MCF 10A (cell line): ENCODE results near the gene SLC7A1. TPM values are rescaled to one million over a fixed set of nuclear protein-coding genes. Genes with fewer than 3 reads are reported as not detected.
A peak's percentile ranks its signal among the peaks of the same experiment; 100 is the strongest.

Source experiments
- BruUV-seq: library from RNA; stranded (reverse); fragments of 400-500 nt; replicated peaks from 2 replicates; lab custom pipeline; 2021; lab: Mats Ljungman, UMichigan
- CTCF ChIA-PET: fragments of 300-600 bp; sonication (Branson Sonifier 250); formaldehyde crosslinking; extraction: SDS; loops from one replicate; lab custom pipeline; 2021; ENCODE audit warnings: antibody characterized with exemption, inconsistent platforms; lab: Yijun Ruan, JAX
- POLR2A ChIA-PET: fragments of 300-600, 350-650 bp; sonication (Branson Sonifier 250); formaldehyde crosslinking; extraction: SDS; loops from one replicate; lab custom pipeline; 2020; ENCODE audit warnings: antibody characterized with exemption, inconsistent platforms; lab: Yijun Ruan, JAX
- DNase-seq: peaks from one replicate; pipeline ENCODE4 v3.0.0-alpha.2; 2018; ENCODE audit not compliant: unreplicated experiment
- H3K27ac Mint-ChIP-seq: one replicate; pipeline ENCODE4 v1.8.0; 2022; ENCODE audit warnings: mild to moderate bottlenecking, low read depth, mixed read lengths; ENCODE audit not compliant: unreplicated experiment
- H3K27me3 Mint-ChIP-seq: one replicate; pipeline ENCODE4 v1.8.0; 2022; ENCODE audit warnings: mixed read lengths; ENCODE audit not compliant: insufficient read depth, unreplicated experiment
- H3K36me3 Mint-ChIP-seq: one replicate; pipeline ENCODE4 v1.8.0; 2022; ENCODE audit warnings: mild to moderate bottlenecking, moderate library complexity, mixed read lengths; ENCODE audit not compliant: insufficient read depth, unreplicated experiment
- H3K4me1 Mint-ChIP-seq: one replicate; pipeline ENCODE4 v1.8.0; 2022; ENCODE audit warnings: mixed read lengths; ENCODE audit not compliant: insufficient read depth, unreplicated experiment
- H3K4me3 Mint-ChIP-seq: one replicate; pipeline ENCODE4 v1.8.0; 2022; ENCODE audit warnings: mild to moderate bottlenecking, moderate library complexity, mixed read lengths; ENCODE audit not compliant: unreplicated experiment
- H3K9me3 Mint-ChIP-seq: one replicate; pipeline ENCODE4 v1.8.0; 2022; ENCODE audit warnings: mixed read lengths; ENCODE audit not compliant: unreplicated experiment
- intact Hi-C: fragments of 100-400 bp; cut with micrococcal nuclease; formaldehyde crosslinking; loops from 2 replicates; pipeline ENCODE4 v1.14.1; 2022
- total RNA-seq: library from RNA; stranded (reverse); gene quantifications from 2 replicates; pipeline ENCODE4 v1.2.3, GENCODE V29; 2022
- TF ChIP-seq, protein P1 (sequence below): fragments of 200-600 bp; IDR thresholded peaks from one replicate; pipeline ENCODE4 v1.8.0; 2022; ENCODE audit warnings: antibody characterized with exemption, mild to moderate bottlenecking; ENCODE audit not compliant: unreplicated experiment

The SLC7A1 gene
- total RNA-seq, 1 experiment from 2014 or later, result 194 TPM

DNA sequence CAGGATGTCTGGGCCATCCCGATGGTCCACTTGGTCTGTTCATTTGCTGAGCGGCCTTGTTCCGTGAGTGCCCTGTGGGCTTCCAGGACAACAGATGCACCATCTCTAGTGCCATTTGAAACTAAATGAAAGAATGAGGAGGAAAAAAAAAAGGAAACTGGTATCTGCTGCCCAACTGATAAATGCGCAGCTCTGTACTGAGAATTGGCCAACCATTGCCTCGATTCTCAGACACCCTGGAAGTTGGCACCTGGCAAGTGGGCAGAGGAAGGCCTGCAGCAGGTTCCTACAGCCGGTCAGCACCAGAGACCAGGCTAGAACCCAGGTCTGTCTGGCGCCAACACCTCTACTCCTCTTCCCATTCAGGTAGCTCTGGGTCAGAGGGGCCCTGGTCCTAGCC lies 18.9 kb downstream of the SLC7A1 start:
- TF ChIP-seq, protein P1, sequence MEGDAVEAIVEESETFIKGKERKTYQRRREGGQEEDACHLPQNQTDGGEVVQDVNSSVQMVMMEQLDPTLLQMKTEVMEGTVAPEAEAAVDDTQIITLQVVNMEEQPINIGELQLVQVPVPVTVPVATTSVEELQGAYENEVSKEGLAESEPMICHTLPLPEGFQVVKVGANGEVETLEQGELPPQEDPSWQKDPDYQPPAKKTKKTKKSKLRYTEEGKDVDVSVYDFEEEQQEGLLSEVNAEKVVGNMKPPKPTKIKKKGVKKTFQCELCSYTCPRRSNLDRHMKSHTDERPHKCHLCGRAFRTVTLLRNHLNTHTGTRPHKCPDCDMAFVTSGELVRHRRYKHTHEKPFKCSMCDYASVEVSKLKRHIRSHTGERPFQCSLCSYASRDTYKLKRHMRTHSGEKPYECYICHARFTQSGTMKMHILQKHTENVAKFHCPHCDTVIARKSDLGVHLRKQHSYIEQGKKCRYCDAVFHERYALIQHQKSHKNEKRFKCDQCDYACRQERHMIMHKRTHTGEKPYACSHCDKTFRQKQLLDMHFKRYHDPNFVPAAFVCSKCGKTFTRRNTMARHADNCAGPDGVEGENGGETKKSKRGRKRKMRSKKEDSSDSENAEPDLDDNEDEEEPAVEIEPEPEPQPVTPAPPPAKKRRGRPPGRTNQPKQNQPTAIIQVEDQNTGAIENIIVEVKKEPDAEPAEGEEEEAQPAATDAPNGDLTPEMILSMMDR, result no peak
- H3K4me1 Mint-ChIP-seq, result peaks cover 17% of the 10 kb centered on the region
- no peaks in the 10 kb centered on the region for H3K9me3 Mint-ChIP-seq
- no TSS peak for BruUV-seq
- CTCF ChIA-PET, result interaction anchor here (0.8 kb wide), 1 partner anchor 12 kb away, joined by 4 read pairs; no protein-coding TSS in a partner anchor
- H3K27me3 Mint-ChIP-seq, result no peaks in the 10 kb centered on the region
- H3K27ac Mint-ChIP-seq, result no peak overlapping the region
- H3K4me3 Mint-ChIP-seq, result no peak overlapping the region
- POLR2A ChIA-PET, result interaction anchor here (0.6 to 9.4 kb wide), 2 partner anchors 8 to 100 kb away, joined by 3 to 55 read pairs; no protein-coding TSS in a partner anchor
- peaks cover 17% of the 10 kb centered on the region for H3K36me3 Mint-ChIP-seq
- intact Hi-C loops, result no loop called here
- no peak for DNase-seq

- DNase-seq, result no peak
- Mint-ChIP-seq H3K4me1 (peaks cover 20% of the 10 kb centered on the region), H3K27ac (no peak overlapping the region), H3K4me3 (no peak overlapping the region), H3K36me3 (peaks cover 21% of the 10 kb centered on the region), H3K9me3 (no peaks in the 10 kb centered on the region), H3K27me3 (no peaks in the 10 kb centered on the region)
- no TSS peak for BruUV-seq
- POLR2A ChIA-PET, result interaction anchor here (0.9 to 9.4 kb wide), 4 partner anchors 7 to 20 kb away, joined by 3 to 55 read pairs (median 6); partner anchors contain the start of gene SLC7A1
- CTCF ChIA-PET, result interaction anchor here (0.6 to 1.4 kb wide), 3 partner anchors 12 to 101 kb away, joined by 3 to 5 read pairs (median 3); no protein-coding TSS in a partner anchor
- TF ChIP-seq, protein P1, result no peak
- intact Hi-C loops, result no loop called here
Measured at GRCh38 chr13:29575098-29575497, 20.4 kb downstream of the SLC7A1 start.

DNA sequence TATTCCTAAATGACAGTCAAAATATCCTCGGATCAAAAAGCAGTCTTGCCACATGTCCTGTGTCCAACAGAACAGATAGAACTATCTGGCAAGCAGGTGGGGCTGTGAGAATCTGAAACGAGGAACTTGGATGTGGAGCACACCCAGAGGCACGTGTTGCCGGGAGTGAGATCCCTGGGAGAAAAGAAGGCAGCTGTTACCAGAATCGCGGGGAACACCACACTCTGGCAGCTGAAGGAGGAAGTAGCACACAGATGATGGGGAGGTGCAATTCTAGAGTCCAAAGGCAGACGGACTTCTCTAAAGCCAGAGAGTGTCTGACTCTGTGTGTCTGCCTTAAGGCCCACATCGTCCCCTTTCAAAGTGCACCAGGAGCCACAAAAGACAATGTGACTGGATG lies 22.3 kb downstream of the SLC7A1 start:
- peaks cover 39% of the 10 kb centered on the region for H3K4me1 Mint-ChIP-seq
- POLR2A ChIA-PET, result interaction anchor here (0.6 to 1.2 kb wide), 4 partner anchors 9 to 120 kb away, joined by 3 to 6 read pairs (median 4); no protein-coding TSS in a partner anchor
- no peak overlapping the region for H3K4me3 Mint-ChIP-seq
- no peaks in the 10 kb centered on the region for H3K9me3 Mint-ChIP-seq
- H3K27me3 Mint-ChIP-seq, result no peaks in the 10 kb centered on the region
- BruUV-seq, result no TSS peak
- no peak for DNase-seq
- intact Hi-C loops, result no loop called here
- peak overlapping the region; percentile 18 for H3K27ac Mint-ChIP-seq
- CTCF ChIA-PET, result interaction anchor here (0.8 to 1.1 kb wide), 2 partner anchors 35 to 104 kb away, joined by 3 read pairs; no protein-coding TSS in a partner anchor
- TF ChIP-seq, protein P1, result no peak
- peaks cover 21% of the 10 kb centered on the region for H3K36me3 Mint-ChIP-seq

DNA sequence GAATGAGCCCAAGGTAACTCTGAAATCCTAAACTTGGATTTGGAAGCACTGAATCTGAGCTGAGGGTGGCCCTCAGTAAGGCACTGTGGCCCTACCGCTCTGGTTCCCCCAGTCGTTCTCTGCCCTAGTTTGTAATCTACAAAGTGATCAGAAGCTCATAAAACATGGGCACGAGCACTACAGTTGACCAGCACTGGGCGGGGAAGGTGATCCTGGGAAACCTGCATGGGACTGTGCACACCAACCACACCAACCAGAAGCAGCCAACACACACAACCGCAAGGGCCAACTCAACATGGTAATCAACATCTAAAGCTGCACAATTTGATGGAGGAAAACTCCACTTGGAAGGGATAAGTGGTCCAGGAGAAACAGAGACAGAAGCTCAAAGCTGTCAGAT lies 22.9 kb downstream of the SLC7A1 start:
- intact Hi-C loops, result no loop called here
- H3K4me1 Mint-ChIP-seq, result peaks cover 45% of the 10 kb centered on the region
- POLR2A ChIA-PET, result interaction anchor here (0.6 to 0.7 kb wide), 2 partner anchors 8 to 15 kb away, joined by 3 to 4 read pairs; no protein-coding TSS in a partner anchor
- TF ChIP-seq, protein P1, result no peak
- BruUV-seq, result no TSS peak
- CTCF ChIA-PET, result interaction anchor here (0.8 to 1.0 kb wide), 2 partner anchors 9 to 34 kb away, joined by 3 to 5 read pairs; no protein-coding TSS in a partner anchor
- H3K4me3 Mint-ChIP-seq, result no peak overlapping the region
- H3K36me3 Mint-ChIP-seq, result peaks cover 21% of the 10 kb centered on the region
- H3K9me3 Mint-ChIP-seq, result no peaks in the 10 kb centered on the region
- no peaks in the 10 kb centered on the region for H3K27me3 Mint-ChIP-seq
- DNase-seq, result no peak
- peak overlapping the region; percentile 18 for H3K27ac Mint-ChIP-seq
